RCC 7860 (cell line): ENCODE measurements around the gene IKZF1.

Experiments used
- DNase-seq: peaks from one replicate; pipeline ENCODE4 v3.0.0-alpha.2; 2015; ENCODE audit warnings: low spot score
- FAIRE-seq: peaks from 2 replicates; lab custom pipeline; 2012; peaks lifted over from hg19 to GRCh38; lab: Jason Lieb, UNC

Gene IKZF1

GRCh38 chr7:50431316-50431715 is 126.8 kb downstream of the IKZF1 start:
- DNase-seq: no peak

GRCh38 chr7:50431722-50432305 is 127.3 kb downstream of the IKZF1 start:
- FAIRE-seq (no peak), DNase-seq (no peak)

More at GRCh38 chr7:50431316-50431715, 126.8 kb downstream of the IKZF1 start:
- no peak for FAIRE-seq

GRCh38 chr7:50436133-50436806 is 131.8 kb downstream of the IKZF1 start:
- DNase-seq (peak; percentile 49), FAIRE-seq (peak; percentile 82)

- peak; percentile 92 for FAIRE-seq
- DNase-seq: peak; percentile 88
Measured at GRCh38 chr7:50446542-50446960, 142.0 kb downstream of the IKZF1 start.

- no peak for FAIRE-seq
- DNase-seq: no peak
Measured at GRCh38 chr7:50448823-50449222, 144.3 kb downstream of the IKZF1 start.

GRCh38 chr7:50449501-50449880 is 145.0 kb downstream of the IKZF1 start:
- no peak for DNase-seq
- FAIRE-seq: no peak

GRCh38 chr7:50449881-50450589 is 145.5 kb downstream of the IKZF1 start, which contains the start of gene FIGNL1:
FIGNL1 (minus strand) TSS chr7:50450350; CDS start chr7:50447287, 3,063 bp downstream.
- FAIRE-seq: peak; percentile 57
- peak; percentile 71 for DNase-seq

GRCh38 chr7:50450590-50451032 is 146.1 kb downstream of the IKZF1 start:
- no peak for FAIRE-seq

More at GRCh38 chr7:50450590-50451032, 146.1 kb downstream of the IKZF1 start:
- DNase-seq: no peak
